Mesodermal cell (in vitro differentiated cells): ENCODE results near the gene ADARB2.

Source experiments
- H3K27ac ChIP-seq: 2 replicates; pipeline ENCODE4 v1.7.0; 2013; ENCODE audit warnings: mild to moderate bottlenecking, low read depth, low read length, moderate library complexity; ENCODE audit not compliant: severe bottlenecking
- H3K36me3 ChIP-seq: 2 replicates; pipeline ENCODE4 v1.7.1; 2013; ENCODE audit warnings: mild to moderate bottlenecking, low read length, moderate library complexity; ENCODE audit not compliant: control insufficient read depth, insufficient read depth
- H3K4me1 ChIP-seq: one replicate; pipeline ENCODE4 v1.7.1; 2013; ENCODE audit warnings: mild to moderate bottlenecking, low read length; ENCODE audit not compliant: insufficient read depth, control insufficient read depth, poor library complexity, severe bottlenecking
- H3K4me3 ChIP-seq: 2 replicates; pipeline ENCODE4 v1.7.0; 2013; ENCODE audit warnings: low read length, control low read depth, mild to moderate bottlenecking; ENCODE audit not compliant: insufficient read depth, poor library complexity, severe bottlenecking; ENCODE audit errors: extremely low read depth
- H3K9me3 ChIP-seq: 2 replicates; pipeline ENCODE4 v1.7.1; 2013; ENCODE audit warnings: mild to moderate bottlenecking, low read length, moderate library complexity; ENCODE audit not compliant: control insufficient read depth
- WGBS, 2 experiments: methylation state at CpG; one replicate each; pipeline ENCODE4 v1.1.5; 2013; ENCODE audit warnings: missing lambda C conversion rate in 2 of 2; ENCODE audit not compliant: insufficient coverage in 2 of 2; 5-methylcytosine and 5-hydroxymethylcytosine counted together

The ADARB2 gene

DNA sequence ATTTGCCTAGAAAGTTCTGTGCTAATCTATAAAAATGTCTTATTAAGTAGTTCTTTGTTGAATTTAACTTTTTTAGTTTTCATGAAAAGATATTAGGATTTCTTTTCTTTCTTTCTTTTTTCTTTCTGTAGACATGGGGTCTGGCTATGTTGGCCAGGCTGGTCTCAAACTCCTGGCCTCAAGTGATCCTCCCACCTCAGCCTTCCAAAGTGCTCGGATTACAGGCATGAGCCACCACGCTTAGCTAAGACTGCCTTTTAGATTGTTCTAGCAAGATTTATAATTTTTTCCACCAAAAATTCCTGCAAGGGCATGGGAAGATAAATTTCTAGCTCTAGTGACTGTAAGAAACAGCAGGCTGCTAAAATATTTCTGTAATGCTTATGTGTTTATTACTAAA is 540.7 kb downstream of the ADARB2 start:
- no CpG with 5 or more reads among the region's 2 CpGs for WGBS, 2 experiments
- no peaks in the 10 kb centered on the region for H3K36me3 ChIP-seq
- no peaks in the 10 kb centered on the region for H3K9me3 ChIP-seq
- H3K27ac ChIP-seq = no peak overlapping the region
- no peak overlapping the region for H3K4me3 ChIP-seq
- H3K4me1 ChIP-seq = peaks cover 8% of the 10 kb centered on the region

DNA sequence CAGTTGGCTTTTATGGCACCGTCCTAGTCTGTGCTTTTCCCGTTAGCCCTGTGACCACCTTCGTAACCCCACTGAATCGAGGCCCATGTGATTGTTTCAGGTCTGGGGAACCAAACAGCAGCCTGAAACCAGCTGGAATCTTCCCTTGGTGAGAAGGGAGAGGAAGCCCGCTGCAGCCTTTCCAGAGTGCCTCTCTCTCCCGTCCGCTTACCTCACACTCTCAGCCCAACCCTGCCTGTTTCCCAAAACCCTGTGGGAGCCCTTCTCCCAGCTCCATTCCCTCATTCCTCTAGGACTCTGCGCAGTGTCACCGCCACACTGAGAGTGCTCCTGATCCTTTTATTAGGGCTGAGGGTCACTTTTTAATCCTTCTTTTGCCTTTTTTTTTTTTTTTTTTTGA is 541.5 kb downstream of the ADARB2 start:
- 59 to 70% methylated on average over 4 to 6 of the region's 9 CpGs for WGBS, 2 experiments
- no peaks in the 10 kb centered on the region for H3K9me3 ChIP-seq
- H3K36me3 ChIP-seq = no peaks in the 10 kb centered on the region
- peaks cover 8% of the 10 kb centered on the region for H3K4me1 ChIP-seq
- no peak overlapping the region for H3K27ac ChIP-seq
- no peak overlapping the region for H3K4me3 ChIP-seq

DNA sequence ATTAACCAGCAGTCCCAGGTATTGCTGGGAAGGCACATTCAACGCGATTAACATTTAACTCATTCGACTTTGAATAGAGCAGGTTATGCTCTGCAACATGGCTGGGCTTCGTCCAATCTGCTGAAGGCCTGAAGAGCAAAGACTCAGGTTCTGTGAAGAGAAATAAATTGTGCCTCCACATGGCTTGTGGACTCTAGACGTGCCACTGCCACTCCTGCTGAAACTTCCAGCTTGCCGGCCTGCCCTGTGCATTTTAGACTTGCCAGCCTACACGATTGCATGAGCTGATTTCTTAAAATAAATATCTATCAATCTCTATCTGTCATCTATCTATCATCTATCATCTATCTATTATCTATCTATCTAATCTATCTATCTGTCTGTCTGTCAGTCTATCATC is 543.2 kb downstream of the ADARB2 start:
- WGBS, 2 experiments = 57 to 67% methylated on average over 7 of the region's 7 CpGs
- Histone ChIP-seq H3K9me3 (no peaks in the 10 kb centered on the region), H3K36me3 (no peaks in the 10 kb centered on the region), H3K27ac (no peak overlapping the region), H3K4me1 (peaks cover 7% of the 10 kb centered on the region), H3K4me3 (no peak overlapping the region)

DNA sequence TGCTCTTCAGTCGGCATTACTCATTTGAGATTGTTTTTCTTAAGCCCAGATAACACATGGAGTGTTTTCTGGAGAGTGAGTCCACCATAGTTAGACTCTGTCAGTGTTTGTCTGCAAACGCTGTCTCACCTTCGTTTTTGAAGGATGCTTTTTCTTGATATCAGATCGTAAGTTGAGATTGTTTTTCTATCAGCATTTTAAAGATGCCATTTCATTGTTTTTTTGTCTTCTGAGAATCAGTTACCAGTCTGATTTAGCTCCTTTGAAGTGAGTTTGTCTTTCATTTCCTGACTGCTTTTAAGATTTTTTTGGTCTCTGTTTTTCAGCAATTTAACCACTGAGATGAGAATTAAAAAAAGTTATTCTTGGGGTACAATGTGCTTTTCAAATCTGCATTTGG is 543.8 kb downstream of the ADARB2 start:
- Histone ChIP-seq H3K9me3 (no peaks in the 10 kb centered on the region), H3K36me3 (no peaks in the 10 kb centered on the region), H3K4me1 (peaks cover under 1% of the 10 kb centered on the region), H3K27ac (no peak overlapping the region), H3K4me3 (no peak overlapping the region)
- WGBS, 2 experiments = 82 to 88% methylated on average over 2 to 4 of the region's 4 CpGs

DNA sequence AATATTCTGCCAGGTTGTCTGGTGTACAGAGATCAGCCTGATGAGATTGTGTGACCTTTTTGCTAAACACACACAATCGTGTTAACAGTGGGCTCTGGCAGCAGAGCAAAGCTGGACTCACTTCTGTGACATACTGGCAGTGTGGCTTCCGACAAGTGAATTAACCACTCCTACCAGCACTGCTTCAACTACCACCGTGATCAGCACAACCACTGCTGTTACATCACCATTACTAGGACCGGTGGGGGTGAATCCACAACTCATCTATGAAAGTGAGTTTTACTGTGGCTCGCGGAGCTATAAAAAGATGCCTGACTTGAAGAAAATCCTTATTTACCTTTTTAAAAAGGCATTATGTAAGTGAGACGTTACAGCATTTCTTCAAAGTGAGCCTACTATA is 545.6 kb downstream of the ADARB2 start:
- Histone ChIP-seq H3K4me1 (no peaks in the 10 kb centered on the region), H3K4me3 (no peak overlapping the region), H3K27ac (no peak overlapping the region), H3K9me3 (no peaks in the 10 kb centered on the region), H3K36me3 (no peaks in the 10 kb centered on the region)
- 55 to 61% methylated on average over 3 of the region's 7 CpGs for WGBS, 2 experiments

DNA sequence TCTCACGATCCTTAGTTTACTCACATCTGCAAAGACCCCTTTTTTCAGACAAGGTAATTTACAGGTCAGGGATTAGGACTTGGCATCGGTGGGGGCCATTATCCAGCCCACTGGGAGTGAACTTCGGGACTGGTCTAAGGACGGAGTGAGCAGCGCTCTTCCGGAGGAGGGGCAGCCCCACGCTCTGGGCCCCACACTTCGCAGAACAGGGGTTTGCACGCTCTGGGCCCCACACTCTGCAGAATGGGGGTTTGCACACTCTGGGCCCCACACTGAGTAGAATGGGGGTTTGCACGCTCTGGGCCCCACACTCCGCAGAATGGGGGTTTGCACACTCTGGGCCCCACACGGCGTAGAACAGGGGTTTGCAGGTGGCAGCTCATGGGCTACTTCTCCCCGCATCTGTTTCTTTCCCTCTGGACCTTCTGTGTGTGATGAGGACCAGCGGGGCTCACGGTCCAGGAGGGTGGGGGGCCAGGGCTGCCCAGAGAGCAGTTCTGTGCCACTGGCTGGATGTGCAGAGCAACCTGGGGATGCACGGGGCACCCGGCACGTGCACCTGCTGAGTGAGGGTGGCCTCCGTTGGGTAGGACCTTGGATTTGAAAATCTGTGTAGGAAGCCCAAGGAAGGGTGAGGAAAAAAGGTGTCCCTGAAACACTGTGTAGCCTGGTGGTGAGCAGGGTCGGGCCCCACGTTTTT is 546.4 kb downstream of the ADARB2 start:
- Histone ChIP-seq H3K4me1 (no peaks in the 10 kb centered on the region), H3K36me3 (no peaks in the 10 kb centered on the region), H3K9me3 (no peaks in the 10 kb centered on the region), H3K27ac (no peak overlapping the region), H3K4me3 (no peak overlapping the region)
- WGBS, 2 experiments = 91 to 92% methylated on average over 18 to 22 of the region's 22 CpGs

DNA sequence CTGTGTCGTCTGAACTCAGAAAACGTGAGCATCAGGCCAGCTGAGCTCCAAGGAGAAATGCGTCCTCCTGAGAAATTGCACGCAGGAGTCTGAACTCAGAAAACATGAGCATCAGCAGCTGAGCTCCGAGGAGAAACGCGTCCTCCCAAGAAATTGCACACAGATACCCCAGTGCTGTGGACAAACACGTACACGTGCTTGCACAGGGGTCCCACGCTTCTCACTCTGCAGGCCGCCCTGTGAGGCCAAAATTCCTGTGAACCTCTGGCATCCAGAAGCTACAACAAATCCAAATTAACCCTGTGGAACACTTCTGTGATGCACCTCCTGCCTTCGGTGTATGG is 547.3 kb downstream of the ADARB2 start:
- WGBS, 2 experiments = 91 to 96% methylated on average over 12 of the region's 12 CpGs
- no peak overlapping the region for H3K4me3 ChIP-seq
- no peak overlapping the region for H3K27ac ChIP-seq
- no peaks in the 10 kb centered on the region for H3K9me3 ChIP-seq
- no peaks in the 10 kb centered on the region for H3K36me3 ChIP-seq
- no peaks in the 10 kb centered on the region for H3K4me1 ChIP-seq

DNA sequence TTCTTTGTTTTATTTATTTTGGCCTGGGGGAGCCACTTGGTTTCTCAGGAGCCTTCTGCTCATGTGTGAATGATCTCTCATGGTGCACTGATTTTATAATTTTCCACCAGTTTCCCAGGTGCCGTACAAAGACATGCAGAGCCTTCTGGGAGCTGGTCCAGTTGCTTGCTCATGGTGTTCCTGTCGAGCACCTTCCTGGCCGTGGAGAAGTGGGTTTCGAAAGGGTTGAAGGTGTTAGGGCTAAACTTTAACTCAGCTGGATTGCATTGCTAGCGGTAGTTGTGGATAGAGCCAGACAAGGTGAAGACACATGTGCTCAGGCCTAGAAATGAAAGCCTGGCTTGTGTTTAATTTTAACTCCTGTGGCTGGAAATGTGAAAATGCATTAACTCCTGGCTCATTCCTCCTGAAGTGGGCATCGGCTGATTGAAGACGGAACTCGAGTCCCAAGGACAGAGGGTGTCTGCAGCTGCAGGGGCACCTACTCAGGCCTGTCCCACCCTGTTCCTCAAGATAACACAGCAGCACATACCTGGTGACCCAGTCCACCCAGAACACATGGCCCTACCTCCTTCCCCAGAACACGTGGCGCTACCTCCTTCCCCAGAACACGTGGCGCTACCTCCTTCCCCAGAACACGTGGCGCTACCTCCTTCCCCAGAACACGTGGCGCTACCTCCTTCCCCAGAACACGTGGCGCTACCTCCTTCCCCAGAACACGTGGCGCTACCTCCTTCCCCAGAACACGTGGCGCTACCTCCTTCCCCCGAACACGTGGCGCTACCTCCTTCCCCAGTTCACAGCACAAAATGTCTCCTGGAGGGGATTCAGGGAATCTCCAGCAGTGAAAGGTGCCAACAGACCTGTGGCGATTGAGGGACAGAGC is 547.9 kb downstream of the ADARB2 start:
- 96 to 98% methylated on average over 14 of the region's 26 CpGs for WGBS, 2 experiments
- Histone ChIP-seq H3K9me3 (no peaks in the 10 kb centered on the region), H3K4me3 (no peak overlapping the region), H3K4me1 (no peaks in the 10 kb centered on the region), H3K36me3 (no peaks in the 10 kb centered on the region), H3K27ac (no peak overlapping the region)

DNA sequence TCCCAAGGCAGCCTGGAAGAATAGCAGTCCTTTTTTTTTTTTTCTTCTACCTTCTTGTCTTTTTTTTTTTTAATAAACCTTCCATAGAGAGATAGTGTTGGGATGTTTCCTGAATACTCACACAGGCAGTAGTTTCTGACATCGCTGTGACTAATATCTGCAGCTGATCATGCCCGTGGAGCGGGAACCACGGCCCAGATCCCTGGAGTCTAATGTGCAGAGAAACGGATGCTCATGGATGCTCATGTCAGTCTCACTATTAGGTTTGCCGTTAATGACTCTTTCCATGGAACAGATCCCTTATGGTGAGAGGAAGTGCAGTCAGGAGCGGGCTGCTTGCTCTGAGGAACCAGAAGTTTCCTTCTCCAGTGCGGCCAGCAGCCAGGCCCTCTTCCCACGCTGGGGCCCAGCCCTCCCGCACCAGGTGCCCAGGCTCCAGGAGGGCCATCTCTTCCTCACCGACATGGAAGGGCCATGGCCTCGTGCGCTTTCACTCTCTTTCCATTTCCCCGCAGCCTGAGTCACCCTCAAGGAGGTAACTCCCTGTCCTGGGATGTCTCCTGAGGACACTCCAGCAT is 548.7 kb downstream of the ADARB2 start:
- Histone ChIP-seq H3K4me1 (no peaks in the 10 kb centered on the region), H3K4me3 (no peak overlapping the region), H3K36me3 (no peaks in the 10 kb centered on the region), H3K9me3 (no peaks in the 10 kb centered on the region), H3K27ac (no peak overlapping the region)
- 93 to 94% methylated on average over 14 of the region's 14 CpGs for WGBS, 2 experiments

DNA sequence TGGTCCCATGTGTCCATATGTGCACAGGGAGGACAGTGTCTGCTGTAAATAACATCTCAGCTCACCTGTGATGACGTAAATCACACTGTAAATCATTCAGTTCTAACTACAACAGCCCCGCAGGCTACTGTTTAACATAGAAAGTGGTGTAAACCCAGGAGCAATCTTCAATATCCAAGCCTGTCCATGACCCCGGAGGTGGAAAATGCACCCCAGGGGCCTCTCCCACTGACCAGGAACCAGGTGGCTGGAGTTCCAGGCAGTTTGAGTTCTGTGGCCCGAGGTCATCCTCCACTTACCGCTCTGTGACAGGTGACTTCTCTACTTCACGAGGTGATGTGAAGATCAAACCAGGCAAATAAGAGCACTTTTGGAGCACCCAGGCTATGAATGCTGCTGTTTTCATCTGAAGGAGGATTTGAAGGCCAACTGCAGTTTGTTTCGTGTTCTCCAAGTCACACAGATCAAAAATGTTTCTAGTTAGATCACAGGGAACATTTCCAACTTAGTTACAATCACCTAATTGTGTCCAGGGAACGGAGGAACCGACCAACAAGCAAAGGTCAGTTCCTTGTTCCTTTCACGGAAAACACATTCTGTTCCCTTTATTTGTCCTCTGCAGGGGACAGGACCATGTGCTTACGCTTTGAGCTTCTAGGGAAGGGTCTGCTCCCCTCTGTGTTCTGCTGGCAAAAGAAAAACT is 549.3 kb downstream of the ADARB2 start:
- Histone ChIP-seq H3K9me3 (no peaks in the 10 kb centered on the region), H3K4me1 (no peaks in the 10 kb centered on the region), H3K4me3 (no peak overlapping the region), H3K36me3 (no peaks in the 10 kb centered on the region), H3K27ac (no peak overlapping the region)
- 82 to 90% methylated on average over 10 to 11 of the region's 11 CpGs for WGBS, 2 experiments
